Lower lobe of right lung (tissue), 2 donors: ENCODE measurements around the gene DLG3. TPM values are rescaled to one million over a fixed set of nuclear protein-coding genes. Genes with fewer than 3 reads are reported as not detected.
A peak's percentile ranks its signal among the peaks of the same experiment; 100 is the strongest.
"Not testable (repeated sequence)": the region's sequence is repeated elsewhere in the genome, so short reads cannot be mapped to it uniquely, and the experiment has no call there.

ENCODE experiments used
- ATAC-seq, 2 donors: fragments of 200-7000 bp; cut with Tn5 transposase; one replicate each; pipeline ENCODE4 v1.9.1; 2020 to 2022; ENCODE audit warnings: mild to moderate bottlenecking in 2 of 2, moderate library complexity in 2 of 2
- DNase-seq: peaks from one replicate; pipeline ENCODE4 v3.0.0-alpha.2; 2020
- H3K27ac ChIP-seq: fragments of 200-600 bp; one replicate; pipeline ENCODE4 v1.8.0; 2022
- H3K27me3 ChIP-seq: fragments of 200-600 bp; one replicate; pipeline ENCODE4 v1.8.0; 2022; ENCODE audit warnings: low read depth
- H3K36me3 ChIP-seq: fragments of 200-600 bp; one replicate; pipeline ENCODE4 v1.8.0; 2022; ENCODE audit warnings: mild to moderate bottlenecking
- H3K4me1 ChIP-seq: fragments of 200-600 bp; one replicate; pipeline ENCODE4 v1.8.0; 2022
- H3K4me3 ChIP-seq: fragments of 200-600 bp; one replicate; pipeline ENCODE4 v1.8.0; 2022; ENCODE audit warnings: mild to moderate bottlenecking
- H3K9me3 ChIP-seq: fragments of 200-600 bp; one replicate; pipeline ENCODE4 v1.8.0; 2022
- intact Hi-C: fragments of 100-400 bp; cut with DNase I; formaldehyde crosslinking; loops from one replicate; pipeline ENCODE4 v1.11.0; 2022
- long read RNA-seq: library from polyadenylated mRNA; unstranded; transcript quantifications from one replicate; pipeline ENCODE4 v2.0.0, GENCODE V29; 2021
- total RNA-seq: library from RNA; stranded (reverse); fragmentation: NEBNext Ultra II Directional; extraction: Animal tissue kit (Norgen Biotek cat#: 25700); gene quantifications from one replicate; pipeline ENCODE4 v1.2.1, GENCODE V29; 2021
- TF ChIP-seq, protein P1 (sequence below): fragments of 200-600 bp; IDR thresholded peaks from one replicate; pipeline ENCODE4 v1.8.0; 2022; ENCODE audit warnings: antibody characterized with exemption, mild to moderate bottlenecking
- donor health status: DM: no; HTN: yes; CAD: no; lungs with severe emphysema.

Gene DLG3
- total RNA-seq = 24.1 TPM
- long read RNA-seq, full-length matches to known transcripts = 22 of 42 reads
- long read RNA-seq, partial matches to known transcripts = 6 of 42 reads
- long read RNA-seq, other reads (novel, unspliced or antisense) = 14 of 42 reads

DNA sequence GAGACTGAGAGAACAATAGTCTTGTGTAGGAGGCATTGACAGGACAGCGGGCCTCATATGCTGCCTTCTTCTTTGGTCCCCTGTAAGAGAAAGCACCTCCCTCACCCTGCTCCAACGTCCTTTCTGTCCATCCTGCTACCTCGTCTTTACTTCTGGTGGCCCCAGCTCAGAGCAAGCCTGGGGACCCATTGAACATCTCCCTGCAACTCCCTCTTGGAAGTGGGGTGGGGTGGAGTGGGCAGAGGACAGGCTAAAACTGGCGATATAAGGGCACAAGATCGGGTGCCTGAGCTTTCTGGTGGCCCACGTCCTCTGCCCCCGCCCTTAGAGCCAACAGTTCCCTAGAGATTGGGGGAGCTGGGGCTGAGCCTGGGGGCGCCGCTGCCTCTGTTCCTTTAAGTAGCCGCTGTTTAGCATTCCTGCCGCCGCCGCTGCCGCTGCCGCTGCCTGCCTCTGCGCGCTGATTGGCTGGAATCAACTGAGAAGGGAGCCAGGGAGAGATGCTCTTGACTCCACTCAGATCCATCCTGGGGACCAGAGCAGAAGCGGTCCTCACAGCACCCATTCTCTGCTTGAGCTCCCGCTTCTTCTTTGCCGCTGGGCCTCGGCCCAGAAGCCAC lies at the start of gene DLG3:
Gene DLG3, plus strand, starts transcription at position 510 of the 620 bp plus-strand sequence. CDS start 367 bp downstream, outside the sequence.
- TF ChIP-seq, protein P1, sequence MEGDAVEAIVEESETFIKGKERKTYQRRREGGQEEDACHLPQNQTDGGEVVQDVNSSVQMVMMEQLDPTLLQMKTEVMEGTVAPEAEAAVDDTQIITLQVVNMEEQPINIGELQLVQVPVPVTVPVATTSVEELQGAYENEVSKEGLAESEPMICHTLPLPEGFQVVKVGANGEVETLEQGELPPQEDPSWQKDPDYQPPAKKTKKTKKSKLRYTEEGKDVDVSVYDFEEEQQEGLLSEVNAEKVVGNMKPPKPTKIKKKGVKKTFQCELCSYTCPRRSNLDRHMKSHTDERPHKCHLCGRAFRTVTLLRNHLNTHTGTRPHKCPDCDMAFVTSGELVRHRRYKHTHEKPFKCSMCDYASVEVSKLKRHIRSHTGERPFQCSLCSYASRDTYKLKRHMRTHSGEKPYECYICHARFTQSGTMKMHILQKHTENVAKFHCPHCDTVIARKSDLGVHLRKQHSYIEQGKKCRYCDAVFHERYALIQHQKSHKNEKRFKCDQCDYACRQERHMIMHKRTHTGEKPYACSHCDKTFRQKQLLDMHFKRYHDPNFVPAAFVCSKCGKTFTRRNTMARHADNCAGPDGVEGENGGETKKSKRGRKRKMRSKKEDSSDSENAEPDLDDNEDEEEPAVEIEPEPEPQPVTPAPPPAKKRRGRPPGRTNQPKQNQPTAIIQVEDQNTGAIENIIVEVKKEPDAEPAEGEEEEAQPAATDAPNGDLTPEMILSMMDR = no peak
- Histone ChIP-seq H3K9me3 (no peaks in the 10 kb centered on the region), H3K4me3 (peak within 1 kb of the TSS; percentile 19), H3K27ac (no peak within 1 kb of the TSS), H3K4me1 (peaks cover 3% of the 10 kb centered on the region), H3K27me3 (peaks cover 18% of the 10 kb centered on the region), H3K36me3 (no peaks in the 10 kb centered on the region)
- DNase-seq (no peak), ATAC-seq (peak in 1 of 2 donors; percentile 54)
- intact Hi-C loops = no loop called here

DNA sequence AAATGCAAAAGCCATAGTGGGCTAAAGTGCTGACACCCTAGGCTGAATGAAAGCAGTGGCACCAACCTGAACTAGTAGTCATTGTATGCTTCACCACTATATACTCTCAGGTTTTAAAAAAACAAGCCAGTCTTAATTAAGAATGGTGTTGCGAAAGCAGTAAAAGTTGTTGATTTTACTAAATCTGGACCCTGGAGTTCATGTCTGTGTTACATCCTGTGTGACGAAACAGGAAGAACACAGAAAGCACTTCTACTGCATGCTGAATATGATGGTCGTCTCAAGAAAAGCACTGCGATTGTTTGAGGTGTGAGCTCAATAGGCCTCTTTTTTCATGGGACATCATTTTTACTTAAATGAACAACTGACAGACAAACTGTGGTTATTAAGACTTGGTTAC lies 45.7 kb upstream of the DLG3 start:
- Histone ChIP-seq H3K27ac (peak overlapping the region; percentile 24), H3K27me3 (no peaks in the 10 kb centered on the region), H3K9me3 (no peaks in the 10 kb centered on the region), H3K36me3 (no peaks in the 10 kb centered on the region), H3K4me3 (no peak overlapping the region), H3K4me1 (no peaks in the 10 kb centered on the region)
- intact Hi-C loops = no loop called here
- ATAC-seq (peak in 1 of 2 donors; percentile 11), DNase-seq (no peak)
- TF ChIP-seq, protein P1 = no peak

- H3K27me3 ChIP-seq, H3K4me3 ChIP-seq, H3K27ac ChIP-seq, H3K36me3 ChIP-seq, ATAC-seq, H3K9me3 ChIP-seq, DNase-seq, intact Hi-C loops, H3K4me1 ChIP-seq: not testable (repeated sequence)
Measured at GRCh38 chrX:70400181-70400580, 44.5 kb upstream of the DLG3 start.

DNA sequence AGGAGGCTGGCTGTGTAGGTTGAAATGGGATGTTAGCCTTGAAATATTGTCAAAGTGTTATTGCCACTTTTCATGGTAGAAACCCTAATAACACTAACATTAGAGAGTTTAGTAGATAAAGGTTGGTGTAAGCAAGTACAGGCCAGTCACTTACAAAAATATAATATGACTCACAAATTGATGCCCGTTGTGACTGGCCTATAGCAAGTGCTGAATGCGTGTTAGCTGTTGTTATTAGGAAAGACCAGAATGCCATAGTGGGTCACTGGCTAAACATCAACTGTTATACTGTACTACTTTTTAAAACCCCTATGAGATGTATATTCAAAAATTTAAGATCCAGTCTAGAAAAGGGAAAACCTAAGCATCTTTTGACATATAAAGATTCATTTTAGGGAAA lies 41.9 kb upstream of the DLG3 start:
- ATAC-seq (no peak), DNase-seq (no peak)
- H3K36me3 ChIP-seq = no peaks in the 10 kb centered on the region
- no peak overlapping the region for H3K27ac ChIP-seq
- intact Hi-C loops = no loop called here
- H3K27me3 ChIP-seq = no peaks in the 10 kb centered on the region
- H3K9me3 ChIP-seq = no peaks in the 10 kb centered on the region
- no peaks in the 10 kb centered on the region for H3K4me1 ChIP-seq
- no peak overlapping the region for H3K4me3 ChIP-seq
- TF ChIP-seq, protein P1 = no peak

DNA sequence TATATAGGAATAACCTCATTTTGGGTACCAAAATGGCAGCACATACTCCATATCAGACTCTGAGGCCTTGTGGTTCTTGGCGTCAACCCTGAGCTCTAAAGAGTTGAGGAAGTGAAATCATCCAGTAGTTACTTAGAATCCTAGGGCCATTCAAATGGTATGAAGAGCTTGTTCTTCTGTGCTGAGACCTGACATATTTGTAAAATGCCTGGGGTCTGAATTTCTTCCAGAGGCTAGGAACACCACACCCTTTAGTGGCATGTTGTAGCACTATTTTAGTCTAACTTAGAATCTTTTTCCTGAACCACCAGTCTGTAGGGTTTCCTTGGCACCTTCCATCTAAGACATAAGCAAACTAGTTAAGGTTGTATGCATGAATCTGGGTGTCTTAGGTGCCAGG lies 39.6 kb upstream of the DLG3 start:
- Histone ChIP-seq H3K4me1 (no peaks in the 10 kb centered on the region), H3K9me3 (no peaks in the 10 kb centered on the region), H3K27ac (no peak overlapping the region), H3K27me3 (no peaks in the 10 kb centered on the region), H3K4me3 (no peak overlapping the region), H3K36me3 (no peaks in the 10 kb centered on the region)
- TF ChIP-seq, protein P1 = no peak
- ATAC-seq (no peak), DNase-seq (no peak)
- intact Hi-C loops = no loop called here

GRCh38 chrX:70410921-70411320 lies 33.7 kb upstream of the DLG3 start:
- H3K36me3 ChIP-seq = no peaks in the 10 kb centered on the region
- intact Hi-C loops = no loop called here
- no peak overlapping the region for H3K27ac ChIP-seq
- no peaks in the 10 kb centered on the region for H3K27me3 ChIP-seq
- no peaks in the 10 kb centered on the region for H3K9me3 ChIP-seq
- no peak overlapping the region for H3K4me3 ChIP-seq
- TF ChIP-seq, protein P1 = no peak
- DNase-seq (no peak), ATAC-seq (no peak)
- no peaks in the 10 kb centered on the region for H3K4me1 ChIP-seq
